Neutrophil (primary cell): ENCODE measurements around the gene CERT1.

ENCODE experiments used
- H3K27ac ChIP-seq: fragments of 200-600 bp; sonication (generic); 2 replicates; pipeline ENCODE4 v1.5.1; 2016; ENCODE audit warnings: mild to moderate bottlenecking, moderate library complexity
- H3K27me3 ChIP-seq: fragments of 200-600 bp; sonication (generic); 2 replicates; pipeline ENCODE4 v1.6.0; 2016; ENCODE audit warnings: mild to moderate bottlenecking
- H3K36me3 ChIP-seq: fragments of 200-600 bp; sonication (generic); 2 replicates; pipeline ENCODE4 v1.5.1; 2017
- H3K4me1 ChIP-seq, 2 experiments: fragments of 200-600 bp in 1 of 2; sonication (generic) in 1 of 2; 1 replicate in 1 of 2; 2 replicates in 1 of 2; pipeline versions ENCODE4 v1.5.1 to v1.6.1; 2013 to 2016; ENCODE audit warnings: low read depth in 1 of 2, low read length in 1 of 2, mild to moderate bottlenecking in 1 of 2, moderate library complexity in 1 of 2; ENCODE audit not compliant: control insufficient read depth in 1 of 2, insufficient read depth in 1 of 2
- H3K4me3 ChIP-seq, 2 experiments: fragments of 200-600 bp in 1 of 2; sonication (generic) in 1 of 2; 1 replicate in 1 of 2; 2 replicates in 1 of 2; pipeline ENCODE4 v1.5.1; 2013 to 2016; ENCODE audit warnings: low read depth in 1 of 2, low read length in 1 of 2, mild to moderate bottlenecking in 1 of 2, moderate library complexity in 1 of 2
- H3K9me3 ChIP-seq: fragments of 200-600 bp; sonication (generic); 2 replicates; pipeline ENCODE4 v1.5.1; 2016
- CTCF ChIP-seq: fragments of 200-600 bp; sonication (generic); IDR thresholded peaks from 2 replicates; pipeline ENCODE4 v1.5.1; 2016; ENCODE audit warnings: antibody characterized with exemption

The CERT1 gene

GRCh38 chr5:75457161-75457560 is 54.3 kb downstream of the CERT1 start:
- Histone ChIP-seq H3K27ac (peak overlapping the region; percentile 5), H3K36me3 (peaks cover 17% of the 10 kb centered on the region), H3K27me3 (no peaks in the 10 kb centered on the region), H3K4me1 (peaks cover 15 to 19% of the 10 kb centered on the region in 2 experiments), H3K9me3 (no peaks in the 10 kb centered on the region), H3K4me3 (no peak overlapping the region)
- no peak for TF ChIP-seq CTCF

GRCh38 chr5:75450069-75450468 is 61.4 kb downstream of the CERT1 start:
- Histone ChIP-seq H3K9me3 (no peaks in the 10 kb centered on the region), H3K4me1 (peaks cover 6 to 10% of the 10 kb centered on the region in 2 experiments), H3K4me3 (no peak overlapping the region), H3K27ac (no peak overlapping the region), H3K36me3 (peaks cover 8% of the 10 kb centered on the region), H3K27me3 (no peaks in the 10 kb centered on the region)
- no peak for TF ChIP-seq CTCF

- TF ChIP-seq CTCF: no peak
- Histone ChIP-seq H3K4me1 (peaks cover 15 to 18% of the 10 kb centered on the region in 2 experiments), H3K9me3 (no peaks in the 10 kb centered on the region), H3K27me3 (no peaks in the 10 kb centered on the region), H3K4me3 (no peak overlapping the region), H3K27ac (no peak overlapping the region), H3K36me3 (no peaks in the 10 kb centered on the region)
Observed at GRCh38 chr5:75446068-75446467, 65.4 kb downstream of the CERT1 start.

GRCh38 chr5:75441560-75441959 is 69.9 kb downstream of the CERT1 start:
- H3K27ac ChIP-seq: peak overlapping the region; percentile 80
- H3K27me3 ChIP-seq: no peaks in the 10 kb centered on the region
- no peak for TF ChIP-seq CTCF
- H3K9me3 ChIP-seq: no peaks in the 10 kb centered on the region
- no peaks in the 10 kb centered on the region for H3K36me3 ChIP-seq
- peaks cover 57 to 61% of the 10 kb centered on the region in 2 experiments for H3K4me1 ChIP-seq
- no peak overlapping the region for H3K4me3 ChIP-seq

- Histone ChIP-seq H3K4me1 (peaks cover 70 to 74% of the 10 kb centered on the region in 2 experiments), H3K27me3 (no peaks in the 10 kb centered on the region), H3K4me3 (peak overlapping the region in 1 of 2 experiments; percentile 9), H3K27ac (peak overlapping the region; percentile 80), H3K36me3 (no peaks in the 10 kb centered on the region), H3K9me3 (no peaks in the 10 kb centered on the region)
- no peak for TF ChIP-seq CTCF
Observed at GRCh38 chr5:75439276-75439675, 72.2 kb downstream of the CERT1 start.

GRCh38 chr5:75438722-75439121 is 72.7 kb downstream of the CERT1 start:
- Histone ChIP-seq H3K4me3 (peak overlapping the region in 1 of 2 experiments; percentile 9), H3K27me3 (no peaks in the 10 kb centered on the region), H3K36me3 (no peaks in the 10 kb centered on the region), H3K9me3 (no peaks in the 10 kb centered on the region), H3K4me1 (peaks cover 70 to 74% of the 10 kb centered on the region in 2 experiments), H3K27ac (peak overlapping the region; percentile 80)
- no peak for TF ChIP-seq CTCF
